ENCODE results near the gene SRD5A3.

The SRD5A3 gene

GRCh38 chr4:55345980-55346850, at the start of gene SRD5A3:
SRD5A3 (plus strand) TSS chr4:55346242; CDS start chr4:55346337, 95 bp downstream.
- DNase-seq (ENCODE audit: low read depth, low spot score): no peak

GRCh38 chr4:55297346-55297745, 48.7 kb upstream of the SRD5A3 start:
- DNase-seq (ENCODE audit: low read depth, low spot score): no peak

DNA sequence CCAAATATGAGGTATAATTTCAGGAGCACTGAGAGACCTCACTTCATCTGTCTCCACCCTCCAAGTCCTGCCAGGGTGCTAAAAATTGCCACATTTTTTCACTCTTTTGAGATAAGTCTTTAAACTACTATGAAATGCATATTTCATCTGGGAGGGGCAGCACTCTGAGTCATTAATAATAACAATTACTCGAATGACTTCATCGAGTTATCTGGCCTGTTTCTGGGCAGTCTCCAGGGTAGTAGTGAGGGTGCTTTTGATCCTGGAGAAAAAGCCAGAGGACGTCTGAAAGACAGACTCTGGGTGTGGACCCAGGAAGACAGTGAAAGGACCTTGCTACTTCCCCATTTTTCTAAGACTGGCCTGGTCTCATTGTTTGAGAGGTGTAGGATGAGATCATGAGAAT, 42.3 kb upstream of the SRD5A3 start:
- no peak for DNase-seq (ENCODE audit: low read depth, low spot score)

- DNase-seq (ENCODE audit: low read depth, low spot score): no peak
These were observed 41.7 kb upstream of the SRD5A3 start for GRCh38 chr4:55304303-55304702.

DNA sequence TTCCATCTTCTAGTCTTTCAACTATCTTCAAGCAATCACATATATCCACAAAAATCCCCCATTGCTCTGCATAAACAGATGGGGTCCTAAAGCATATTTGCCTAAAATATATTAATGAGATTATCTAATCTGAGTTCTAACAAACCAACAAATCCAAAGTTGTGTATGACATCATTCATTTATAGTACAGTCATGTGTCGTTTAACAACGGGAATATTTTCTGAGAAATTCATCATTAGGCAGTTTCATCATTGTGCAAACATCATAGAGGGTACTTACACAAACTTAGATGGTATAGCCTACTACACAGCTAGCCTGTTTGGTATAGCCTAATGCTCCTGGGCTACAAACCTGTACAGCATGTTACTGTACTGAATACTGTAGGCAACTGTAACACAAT, 38.0 kb upstream of the SRD5A3 start:
- no peak for DNase-seq (ENCODE audit: low read depth, low spot score)

DNA sequence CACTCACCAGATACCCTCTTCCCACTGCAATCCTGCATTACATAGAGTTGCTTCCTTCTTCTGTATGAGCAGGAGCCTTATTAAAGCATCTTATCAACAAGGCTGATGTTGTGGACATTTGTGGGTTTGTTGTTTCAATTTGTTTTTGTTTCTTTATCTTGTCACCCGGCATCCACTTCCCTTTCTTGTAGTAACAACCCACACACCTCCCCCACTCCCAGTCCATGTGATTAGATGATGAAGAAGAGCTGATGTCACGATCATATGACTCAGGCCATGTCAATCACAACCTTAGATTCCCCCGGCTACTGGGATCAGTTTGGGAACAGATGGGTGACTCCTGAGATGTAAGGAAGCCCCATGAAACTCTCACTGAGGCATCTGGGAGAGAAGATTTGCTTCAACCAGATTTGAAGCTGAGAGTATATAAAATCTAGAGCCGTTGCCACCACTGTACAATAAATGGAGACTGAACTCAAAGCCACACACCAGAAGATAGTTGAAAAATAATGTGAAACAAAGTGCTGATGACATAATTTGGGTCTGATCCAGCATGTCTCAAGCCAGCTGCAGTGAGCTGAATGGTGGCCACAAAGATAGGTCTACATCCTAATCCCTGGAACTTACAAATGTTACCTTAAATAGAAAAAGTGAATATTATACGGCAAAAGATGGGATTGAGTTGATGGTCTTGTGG, 34.1 kb upstream of the SRD5A3 start:
- DNase-seq (ENCODE audit: low read depth, low spot score): no peak

DNA sequence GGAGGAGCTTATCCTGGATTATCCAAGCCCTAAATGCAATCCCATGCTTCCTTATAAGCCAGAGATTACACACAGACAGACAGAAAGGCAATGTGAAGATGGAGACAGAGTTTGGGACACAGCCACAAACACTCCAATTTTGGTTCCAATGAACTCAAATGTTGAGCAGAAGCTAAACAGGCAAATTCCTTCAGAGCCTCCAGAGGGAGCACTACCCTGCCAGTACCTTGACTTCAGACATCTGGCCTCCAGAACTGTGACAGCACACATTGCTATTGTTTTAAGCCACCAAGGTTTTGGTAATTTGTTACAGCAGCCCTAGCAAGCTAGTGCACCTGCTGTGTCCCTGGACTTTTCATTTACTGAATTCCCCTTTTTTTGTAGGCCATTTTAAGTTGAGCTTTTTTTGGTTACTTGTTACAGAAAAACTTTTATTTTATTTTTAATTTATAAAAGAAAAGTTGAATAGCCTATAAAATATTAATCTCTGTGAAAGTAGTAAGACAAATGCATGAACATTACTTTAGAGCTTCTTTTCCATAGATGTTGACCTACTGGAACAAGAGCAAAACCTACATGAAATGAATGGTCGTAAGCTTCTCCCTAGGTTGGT, 33.4 kb upstream of the SRD5A3 start:
- DNase-seq (ENCODE audit: low read depth, low spot score): no peak

DNA sequence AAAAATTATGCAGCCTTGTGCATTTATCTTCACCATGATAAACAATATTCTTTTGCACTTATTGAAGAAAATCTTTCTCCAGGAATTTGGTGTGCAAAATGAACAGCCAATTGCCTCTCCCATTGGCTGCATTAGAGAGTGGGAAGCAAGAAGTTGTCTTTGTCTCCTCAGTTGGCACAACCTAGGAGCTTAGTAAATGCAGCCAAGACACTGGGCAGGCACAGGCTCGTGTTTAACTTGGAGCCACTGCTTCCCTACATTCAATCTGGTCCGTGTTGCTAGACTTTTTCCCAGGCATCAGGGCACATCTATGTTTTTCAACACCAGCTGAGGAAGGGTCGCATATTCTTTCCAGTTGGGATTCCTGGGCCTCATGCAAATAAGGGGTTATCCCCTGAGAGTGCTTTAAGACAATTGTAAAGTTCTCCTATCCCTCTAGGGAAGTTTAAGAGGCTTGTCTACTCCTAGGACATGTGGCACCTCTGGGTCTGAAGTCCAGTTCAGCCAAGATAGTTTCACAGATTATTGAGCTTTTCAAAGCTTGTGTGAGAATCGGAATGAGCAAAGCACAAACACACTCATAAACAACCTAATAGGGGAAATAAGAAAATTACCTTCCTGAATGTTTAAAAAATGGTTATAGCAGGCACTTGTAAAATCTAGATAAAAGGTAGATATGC, 31.8 kb upstream of the SRD5A3 start:
- no peak for DNase-seq (ENCODE audit: low read depth, low spot score)

GRCh38 chr4:55318175-55319129, 27.6 kb upstream of the SRD5A3 start:
- DNase-seq (ENCODE audit: low read depth, low spot score): no peak

DNA sequence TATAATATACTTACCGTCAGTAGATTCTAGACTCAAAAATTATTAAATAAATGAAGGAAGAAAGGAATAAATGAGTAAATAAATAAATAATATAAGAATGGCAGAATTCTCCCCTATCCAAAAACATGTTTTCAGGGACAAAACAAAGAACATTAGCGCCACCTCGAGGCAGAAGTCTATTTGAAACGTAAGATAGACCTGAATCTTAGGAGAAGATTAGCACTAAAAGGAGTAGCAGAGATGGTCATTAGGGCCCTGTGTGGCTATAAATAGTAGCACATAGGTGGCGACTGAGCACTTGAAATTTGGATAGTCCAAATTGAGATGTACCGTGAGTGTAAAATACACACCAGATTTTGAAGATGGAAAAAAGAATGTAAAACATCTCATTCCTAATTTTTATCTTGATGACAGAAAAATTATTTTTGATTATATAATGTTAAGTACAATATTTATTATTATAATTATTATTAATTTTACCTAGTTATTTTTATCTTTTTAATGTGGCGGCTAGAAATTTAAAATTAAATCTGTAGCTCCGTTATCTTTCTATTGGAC, 24.3 kb upstream of the SRD5A3 start:
- DNase-seq (ENCODE audit: low read depth, low spot score): peak; percentile 41

- DNase-seq (ENCODE audit: low read depth, low spot score): no peak
These were observed 22.7 kb upstream of the SRD5A3 start for GRCh38 chr4:55323375-55323774.

DNA sequence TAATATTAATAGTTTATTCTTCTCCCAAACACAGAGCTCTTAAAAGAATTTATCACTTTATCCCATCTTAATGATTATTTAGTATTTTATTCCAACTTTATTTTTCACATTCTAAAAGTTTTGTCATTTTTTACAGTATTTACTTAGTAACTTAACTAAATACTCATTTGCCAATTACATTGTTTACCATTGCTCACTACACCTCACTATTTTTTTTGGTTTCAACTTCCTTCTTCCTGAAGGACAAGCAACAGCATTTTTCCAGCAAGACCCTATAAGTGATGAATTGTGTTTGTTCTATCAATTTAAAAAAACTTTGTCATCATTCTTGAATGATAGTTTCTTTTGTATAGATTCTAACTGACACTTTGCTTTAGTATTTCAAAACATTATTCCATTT, 19.4 kb upstream of the SRD5A3 start:
- DNase-seq (ENCODE audit: low read depth, low spot score): no peak

GRCh38 chr4:55329012-55329411, 17.0 kb upstream of the SRD5A3 start:
- no peak for DNase-seq (ENCODE audit: low read depth, low spot score)

GRCh38 chr4:55330241-55330640, 15.8 kb upstream of the SRD5A3 start:
- DNase-seq (ENCODE audit: low read depth, low spot score): no peak

DNA sequence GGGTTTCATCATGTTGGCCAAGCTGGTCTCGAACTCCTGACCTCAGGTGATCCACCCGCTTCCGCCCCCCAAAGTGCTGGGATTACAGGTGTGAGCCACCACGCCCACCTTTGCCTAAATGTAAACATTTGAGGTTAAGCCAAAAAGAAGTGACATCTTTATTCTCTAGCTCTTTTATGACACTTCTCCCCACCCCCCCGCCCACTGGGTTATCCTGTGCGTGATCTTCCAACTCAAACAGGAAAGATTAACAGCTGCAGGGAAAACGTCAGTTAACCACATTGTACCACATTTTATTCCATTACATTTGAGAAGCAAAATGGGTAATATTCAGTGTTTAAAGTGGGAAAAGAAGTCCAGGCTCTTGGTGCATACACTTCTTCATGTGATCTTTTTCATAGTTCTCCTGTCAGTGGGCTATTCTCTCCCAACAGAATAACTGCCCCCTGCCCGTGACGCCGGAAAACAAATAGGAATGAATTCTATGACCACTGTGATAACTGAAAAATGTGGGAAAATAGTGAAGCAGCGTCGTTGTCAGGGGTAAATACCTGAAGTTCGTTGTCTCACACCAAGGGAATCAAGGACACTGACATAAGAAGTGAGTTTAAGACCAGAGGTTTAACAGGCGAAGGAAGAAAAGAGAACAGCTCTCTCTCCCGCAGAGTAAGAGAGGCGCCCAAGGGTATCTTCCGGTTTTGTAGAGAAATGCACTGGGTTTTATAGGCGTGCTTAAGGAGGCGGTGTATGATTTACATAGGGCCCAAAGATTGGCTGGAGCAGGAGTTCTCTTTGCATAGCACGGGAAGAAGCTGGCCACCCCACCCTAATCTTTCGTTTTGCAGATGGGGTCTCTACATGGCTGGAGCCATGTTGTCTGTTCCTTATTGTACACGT, 9.7 kb upstream of the SRD5A3 start:
- no peak for DNase-seq (ENCODE audit: low read depth, low spot score)

- no peak for DNase-seq (ENCODE audit: low read depth, low spot score)
These were observed 8.1 kb upstream of the SRD5A3 start for GRCh38 chr4:55337944-55338343.

DNA sequence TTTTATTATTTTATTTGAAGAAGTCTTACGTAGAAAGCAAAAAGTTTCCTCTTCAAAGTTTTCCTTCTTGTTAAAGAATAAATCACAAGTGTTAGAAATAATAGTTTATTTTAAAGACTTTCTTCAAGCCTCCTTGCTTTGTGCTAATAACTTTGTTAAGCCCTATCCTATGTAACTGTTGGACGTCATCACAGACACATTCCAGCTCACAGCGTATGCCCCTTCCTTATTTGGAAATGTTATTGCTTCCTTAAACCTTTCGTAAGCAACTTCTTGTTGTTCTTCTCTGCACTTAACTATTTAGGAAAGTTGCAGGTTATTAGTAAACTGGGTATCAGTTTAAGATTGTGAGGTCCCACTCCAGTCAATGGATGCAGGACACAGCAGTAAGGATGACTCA, 7.6 kb upstream of the SRD5A3 start:
- DNase-seq (ENCODE audit: low read depth, low spot score): no peak

GRCh38 chr4:55340266-55340665, 5.8 kb upstream of the SRD5A3 start:
- no peak for DNase-seq (ENCODE audit: low read depth, low spot score)

- DNase-seq (ENCODE audit: low read depth, low spot score): no peak
These were observed 2.2 kb upstream of the SRD5A3 start for GRCh38 chr4:55343887-55344286.

- DNase-seq (ENCODE audit: low read depth, low spot score): no peak
These were observed 988 bp upstream of the SRD5A3 start for GRCh38 chr4:55345054-55345453.

Measured in brain pericyte (primary cell).